ENCODE data around the gene ASH1L.
"Not testable (repeated sequence)": the region's sequence is repeated elsewhere in the genome, so short reads cannot be mapped to it uniquely, and the experiment has no call there.

The ASH1L gene

GRCh38 chr1:155555915-155556314, 6.7 kb downstream of the ASH1L start:
- DNase-seq (ENCODE audit: low read depth in 2 of 2): no peak

GRCh38 chr1:155553349-155553748, 9.3 kb downstream of the ASH1L start:
- DNase-seq (ENCODE audit: low read depth in 2 of 2): no peak

- no peak for DNase-seq (ENCODE audit: low read depth in 2 of 2)
Measured at GRCh38 chr1:155548706-155549105, 13.9 kb downstream of the ASH1L start.

- no peak for DNase-seq (ENCODE audit: low read depth in 2 of 2)
Measured at GRCh38 chr1:155540000-155540874, 22.4 kb downstream of the ASH1L start.

- no peak for DNase-seq (ENCODE audit: low read depth in 2 of 2)
Measured at GRCh38 chr1:155537193-155537592, 25.4 kb downstream of the ASH1L start.

GRCh38 chr1:155531624-155532023, 31.0 kb downstream of the ASH1L start:
- DNase-seq (ENCODE audit: low read depth in 2 of 2): no peak

- DNase-seq (ENCODE audit: low read depth in 2 of 2): no peak
Measured at GRCh38 chr1:155529929-155530328, 32.7 kb downstream of the ASH1L start.

GRCh38 chr1:155529109-155529508, 33.5 kb downstream of the ASH1L start:
- no peak for DNase-seq (ENCODE audit: low read depth in 2 of 2)

- no peak for DNase-seq (ENCODE audit: low read depth in 2 of 2)
Measured at GRCh38 chr1:155527677-155528076, 34.9 kb downstream of the ASH1L start.

- DNase-seq (ENCODE audit: low read depth in 2 of 2): no peak
Measured at GRCh38 chr1:155526356-155526755, 36.2 kb downstream of the ASH1L start.

GRCh38 chr1:155522069-155522468, 40.5 kb downstream of the ASH1L start:
- DNase-seq (ENCODE audit: low read depth in 2 of 2): no peak

GRCh38 chr1:155518484-155518883, 44.1 kb downstream of the ASH1L start:
- no peak for DNase-seq (ENCODE audit: low read depth in 2 of 2)

- DNase-seq (ENCODE audit: low read depth in 2 of 2): no peak
Measured at GRCh38 chr1:155514582-155515187, 47.9 kb downstream of the ASH1L start.

- no peak for DNase-seq (ENCODE audit: low read depth in 2 of 2)
Measured at GRCh38 chr1:155513300-155513916, 49.2 kb downstream of the ASH1L start.

GRCh38 chr1:155511385-155511784, 51.2 kb downstream of the ASH1L start:
- DNase-seq (ENCODE audit: low read depth in 2 of 2): not testable (repeated sequence)

- no peak for DNase-seq (ENCODE audit: low read depth in 2 of 2)
Measured at GRCh38 chr1:155509064-155509463, 53.5 kb downstream of the ASH1L start.

GRCh38 chr1:155507945-155508344, 54.7 kb downstream of the ASH1L start:
- no peak for DNase-seq (ENCODE audit: low read depth in 2 of 2)

GRCh38 chr1:155505963-155506362, 56.6 kb downstream of the ASH1L start:
- not testable (repeated sequence) for DNase-seq (ENCODE audit: low read depth in 2 of 2)

GRCh38 chr1:155504207-155504606, 58.4 kb downstream of the ASH1L start:
- no peak for DNase-seq (ENCODE audit: low read depth in 2 of 2)

GRCh38 chr1:155499953-155500639, 62.5 kb downstream of the ASH1L start:
- no peak for DNase-seq (ENCODE audit: low read depth in 2 of 2)

GRCh38 chr1:155499263-155499662, 63.3 kb downstream of the ASH1L start:
- DNase-seq (ENCODE audit: low read depth in 2 of 2): no peak

GRCh38 chr1:155493595-155493994, 69.0 kb downstream of the ASH1L start:
- not testable (repeated sequence) for DNase-seq (ENCODE audit: low read depth in 2 of 2)

All from stimulated activated CD8-positive, alpha-beta memory T cell treated with anti-CD3 and anti-CD28 coated beads, Interleukin-7, amount 100 ng/mL, for 1 hour (primary cell).